Measurements from ENCODE around the gene UCMA.

Gene UCMA

DNA sequence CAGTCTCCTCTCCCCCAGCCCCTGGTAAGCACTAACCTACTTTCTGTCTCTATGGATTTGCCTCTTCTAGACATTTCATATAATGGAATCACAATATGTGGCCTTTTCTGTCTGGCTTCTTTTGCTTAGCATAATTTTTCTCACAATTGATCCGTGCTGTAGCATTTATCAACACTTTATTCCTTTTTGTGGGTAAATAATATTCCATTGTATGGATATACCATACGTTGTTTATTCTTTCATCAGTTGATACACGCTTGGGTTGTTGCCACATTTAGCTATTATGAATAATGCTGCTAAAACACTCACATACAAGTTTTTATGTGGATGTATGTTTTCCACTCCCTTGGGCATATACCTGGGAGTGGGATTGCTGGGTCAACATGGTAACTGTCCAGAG, 47.0 kb downstream of the UCMA start:
- DNase-seq (ENCODE audit: low spot score), result no peak

DNA sequence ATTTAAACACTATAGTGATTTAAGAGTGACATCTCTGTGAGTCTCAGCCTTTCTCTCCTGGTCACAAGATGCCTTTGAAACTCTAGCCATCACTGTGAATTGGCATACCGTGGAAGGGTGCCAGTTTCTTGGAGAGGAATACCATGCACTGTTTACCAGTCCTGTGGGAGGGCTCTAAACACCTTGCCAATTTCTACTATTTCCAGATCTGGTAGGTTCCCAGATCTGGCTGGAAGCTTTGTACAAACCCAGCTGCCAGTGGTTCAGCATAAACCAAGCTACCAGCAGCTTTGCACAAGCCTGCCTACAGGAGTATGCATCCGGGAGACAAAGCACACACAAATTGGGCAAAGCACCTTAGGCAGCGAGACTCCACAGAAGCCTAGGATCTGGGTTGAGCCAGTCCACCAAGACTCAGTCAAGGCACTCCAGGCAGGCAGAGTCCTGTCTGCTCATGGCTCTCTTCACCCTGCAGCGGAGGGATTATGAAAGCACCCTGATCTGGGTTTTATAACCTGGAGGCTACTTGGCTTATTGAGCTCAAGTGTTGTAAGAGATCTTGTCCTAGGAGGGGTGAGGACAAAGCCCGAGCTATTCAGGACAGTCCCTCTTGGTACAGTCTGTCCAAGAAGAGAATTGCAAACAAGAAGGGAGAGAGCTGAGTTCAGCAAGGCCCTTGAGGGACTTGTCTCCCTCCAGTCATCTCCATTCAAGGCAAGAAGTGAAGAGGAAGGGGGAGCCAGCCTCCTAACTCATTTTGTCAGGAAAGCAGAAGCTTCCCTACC, 49.3 kb downstream of the UCMA start:
- no peak for DNase-seq (ENCODE audit: low spot score)

DNA sequence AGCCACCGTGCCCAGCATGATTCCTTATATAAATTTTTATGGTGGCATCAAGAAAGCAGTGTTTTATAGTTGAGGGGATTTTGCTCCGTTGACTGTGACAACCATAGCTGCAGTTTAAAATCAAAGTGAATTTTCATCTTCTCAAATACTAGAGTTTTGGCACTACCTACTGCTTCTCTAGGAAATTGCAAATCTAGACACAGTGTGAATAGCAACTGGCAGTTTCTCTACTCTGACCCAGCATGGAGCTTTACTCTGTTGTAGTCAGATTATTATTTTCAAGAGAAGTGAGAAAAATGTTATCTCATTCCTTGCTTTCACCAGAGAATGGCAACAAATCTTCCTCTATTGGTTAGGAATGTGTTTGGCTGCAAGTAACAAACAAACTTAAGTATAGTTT, 49.9 kb downstream of the UCMA start:
- no peak for DNase-seq (ENCODE audit: low spot score)

DNA sequence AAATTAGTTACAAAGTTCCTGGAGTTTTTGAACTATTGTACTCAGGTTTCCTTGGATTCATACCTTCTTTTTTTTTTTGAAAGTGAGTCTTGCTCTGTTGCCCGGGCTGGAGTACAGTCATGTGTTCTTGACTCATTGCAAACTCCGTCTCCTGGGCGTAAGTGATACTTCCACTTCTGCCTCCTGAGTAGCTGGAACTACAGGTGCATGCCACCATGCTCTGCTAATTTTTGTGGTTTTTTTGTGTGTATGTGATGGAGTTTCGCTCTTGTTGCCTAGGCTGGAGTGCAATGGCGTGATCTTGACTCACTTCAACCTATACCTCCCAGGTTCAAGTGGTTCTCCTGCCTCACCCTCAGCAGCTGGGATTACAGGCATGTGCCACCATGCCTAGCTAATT, 50.5 kb downstream of the UCMA start:
- DNase-seq (ENCODE audit: low spot score), result no peak

DNA sequence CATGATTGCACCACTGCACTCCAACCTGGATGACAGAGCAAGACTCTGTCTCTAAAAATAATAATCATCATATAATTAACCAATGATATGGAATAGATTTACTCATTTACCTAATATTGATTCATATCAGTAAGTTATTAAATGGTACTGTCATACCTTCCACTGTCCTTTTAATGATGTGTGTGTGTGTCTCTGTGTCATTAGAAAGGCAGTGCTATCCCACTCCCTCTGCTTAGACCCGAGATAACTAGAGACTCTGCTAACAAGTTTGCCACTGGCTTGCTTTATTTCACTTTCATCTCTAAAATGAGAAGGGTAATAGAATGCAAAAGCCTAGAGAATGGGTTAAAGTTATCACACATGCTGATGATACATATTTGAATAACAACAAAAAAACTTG, 51.8 kb downstream of the UCMA start:
- no peak for DNase-seq (ENCODE audit: low spot score)

DNA sequence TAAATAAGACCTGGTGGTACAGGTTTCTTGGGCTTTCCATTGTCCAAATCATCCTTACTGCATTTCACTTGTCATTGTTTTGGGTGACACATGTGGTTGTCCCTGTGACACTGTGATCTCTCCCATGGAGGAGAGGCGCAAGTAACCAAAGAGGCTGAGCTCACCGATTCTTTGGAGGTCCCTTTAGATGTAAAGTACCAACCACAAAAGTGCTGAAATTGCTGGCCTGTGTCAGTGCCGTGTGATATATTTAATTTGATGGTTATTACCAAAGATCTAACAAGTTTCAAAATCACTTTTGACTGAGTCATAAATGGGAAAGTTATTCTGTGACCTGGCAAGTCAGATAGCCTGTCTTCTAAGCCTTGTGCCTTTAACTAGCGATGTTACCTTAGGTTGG, 53.4 kb downstream of the UCMA start:
- no peak for DNase-seq (ENCODE audit: low spot score)

DNA sequence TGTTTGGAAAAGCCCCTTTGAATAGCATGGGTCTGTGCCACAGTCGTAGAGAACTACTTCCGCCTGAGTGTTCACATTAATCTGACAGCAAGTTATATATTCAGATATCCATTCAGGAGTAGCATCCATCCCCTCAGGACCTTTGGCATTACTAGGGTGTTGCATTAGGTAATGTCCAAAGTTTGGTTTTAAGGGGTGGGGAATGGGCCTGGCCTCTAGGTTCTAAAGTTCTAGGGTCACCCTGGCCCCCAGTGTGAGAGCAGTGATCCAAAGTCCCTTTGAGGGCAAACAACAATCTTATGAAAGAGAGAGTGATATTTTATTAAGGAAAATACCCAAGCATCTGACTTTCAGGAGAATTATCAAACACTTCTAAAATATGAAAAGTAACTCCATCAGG, 60.6 kb downstream of the UCMA start:
- DNase-seq (ENCODE audit: low spot score), result no peak

Data from hepatic stellate cell (primary cell).